Astrocyte (in vitro differentiated cells and primary cell): ENCODE data around the gene AMBP.

Source experiments
- CTCF ChIP-seq: IDR thresholded peaks from 2 replicates; pipeline ENCODE4 v1.5.1; 2011; ENCODE audit warnings: low read depth, mild to moderate bottlenecking, inconsistent platforms, low read length, moderate library complexity; ENCODE audit not compliant: insufficient read depth
- EZH2 ChIP-seq: IDR thresholded peaks from 2 replicates; pipeline ENCODE4 v1.6.1; 2012; ENCODE audit warnings: mild to moderate bottlenecking, low read length, inconsistent platforms; ENCODE audit not compliant: insufficient read depth

GRCh38 chr9:114093031-114093471 lies 15.0 kb upstream of the AMBP start:
- TF ChIP-seq CTCF (no peak), EZH2 (no peak)
